T-cell (primary cell): Measurements from ENCODE around the gene GRID1. TPM values are rescaled to one million over a fixed set of nuclear protein-coding genes. Genes with fewer than 3 reads are reported as not detected.

Experiments
- ATAC-seq, 4 experiments: fragments of 200-7000 bp in 3 of 4; fragments of 150-1000 bp in 1 of 4; cut with Tn5 transposase; replicated peaks in 1 of 4; 1 replicate in 3 of 4; 2 replicates in 1 of 4; pipeline ENCODE4 v1.10.0; 2021; ENCODE audit warnings: moderate library complexity in 3 of 4, mild to moderate bottlenecking in 2 of 4, moderate number of reproducible peaks in 1 of 4
- CTCF ChIA-PET, 2 donors: fragments of 300-600 bp; sonication (Branson Sonifier 250); formaldehyde crosslinking; loops; one replicate each; lab custom pipeline; 2022; ENCODE audit warnings: antibody characterized with exemption in 2 of 2; lab: Charles Lee
- POLR2A ChIA-PET, 2 donors: fragments of 300-600 bp; sonication (Branson Sonifier 250); formaldehyde crosslinking; loops; one replicate each; lab custom pipeline; 2022; ENCODE audit warnings: antibody characterized with exemption in 2 of 2; lab: Charles Lee
- DNase-seq, 35 experiments: peaks; one replicate each; pipeline versions ENCODE4 v3.0.0 to v3.0.0-alpha.2; 2013 to 2023
- H3K27ac ChIP-seq: one replicate; pipeline ENCODE4 v1.5.1; 2013; ENCODE audit warnings: low read length
- H3K27me3 ChIP-seq, 2 experiments: replicated peaks in 1 of 2; 1 replicate in 1 of 2; 2 replicates in 1 of 2; pipeline versions ENCODE4 v1.6.1 to v1.7.0; 2013; ENCODE audit warnings: low read length in 1 of 2, mixed read lengths in 1 of 2; ENCODE audit not compliant: control insufficient read depth in 2 of 2, insufficient read depth in 2 of 2; ENCODE audit errors: extremely low read depth in 1 of 2
- H3K36me3 ChIP-seq, 2 donors: 1 replicate in 1 of 2; 2 replicates in 1 of 2; pipeline versions ENCODE4 v1.6.1 to v1.7.0; 2013; ENCODE audit warnings: low read length in 1 of 2; ENCODE audit not compliant: control insufficient read depth in 2 of 2, insufficient read depth in 1 of 2; ENCODE audit errors: extremely low read depth in 1 of 2
- H3K4me1 ChIP-seq, 2 experiments: 1 replicate in 1 of 2; 2 replicates in 1 of 2; pipeline versions ENCODE4 v1.6.1 to v1.7.0; 2013; ENCODE audit warnings: low read length in 2 of 2, mixed read lengths in 1 of 2; ENCODE audit not compliant: insufficient read depth in 2 of 2, control insufficient read depth in 1 of 2; ENCODE audit errors: extremely low read depth in 1 of 2
- H3K4me3 ChIP-seq, 2 donors: 1 replicate in 1 of 2; 2 replicates in 1 of 2; pipeline versions ENCODE4 v1.5.1 to v1.7.0; 2013; ENCODE audit warnings: mild to moderate bottlenecking in 2 of 2, low read length in 1 of 2, moderate library complexity in 1 of 2; ENCODE audit not compliant: control insufficient read depth in 1 of 2; ENCODE audit errors: extremely low read depth in 1 of 2
- H3K9me3 ChIP-seq: 2 replicates; pipeline ENCODE4 v1.7.0; 2013
- H3K27ac Mint-ChIP-seq, 2 donors: one replicate each; pipeline ENCODE4 v1.8.0; 2020 to 2021; ENCODE audit warnings: mild to moderate bottlenecking in 2 of 2, mixed read lengths in 2 of 2
- H3K27me3 Mint-ChIP-seq, 2 donors: one replicate each; pipeline ENCODE4 v1.8.0; 2021 to 2022; ENCODE audit warnings: mixed read lengths in 2 of 2
- H3K36me3 Mint-ChIP-seq: one replicate; pipeline ENCODE4 v1.8.0; 2021; ENCODE audit warnings: mixed read lengths
- H3K4me1 Mint-ChIP-seq, 3 donors: one replicate each; pipeline ENCODE4 v1.8.0; 2020 to 2022; ENCODE audit warnings: mixed read lengths in 3 of 3, mild to moderate bottlenecking in 1 of 3
- H3K4me3 Mint-ChIP-seq, 3 donors: one replicate each; pipeline ENCODE4 v1.8.0; 2020 to 2022; ENCODE audit warnings: mild to moderate bottlenecking in 3 of 3, mixed read lengths in 3 of 3, moderate library complexity in 3 of 3
- H3K9me3 Mint-ChIP-seq, 3 donors: one replicate each; pipeline ENCODE4 v1.8.0; 2020 to 2022; ENCODE audit warnings: mixed read lengths in 3 of 3
- WGBS: methylation state at CpG from one replicate; pipeline ENCODE4 v1.1.5; 2013; ENCODE audit warnings: missing lambda C conversion rate; ENCODE audit not compliant: insufficient coverage; 5-methylcytosine and 5-hydroxymethylcytosine counted together
- total RNA-seq, 35 experiments: library from RNA in 6 of 35; stranded (reverse) in 6 of 35; fragments of 120-200 nt in 1 of 35; gene quantifications; one replicate each; pipeline versions ENCODE4 v1.2.1 to v1.2.4 and lab custom pipeline; 2013 to 2026

GRID1 gene
- total RNA-seq, 5 donors from 2014 or later (not counting 1 experiment from before 2014, with no cell fraction given), result 0.68 TPM; not detected in 4

DNA sequence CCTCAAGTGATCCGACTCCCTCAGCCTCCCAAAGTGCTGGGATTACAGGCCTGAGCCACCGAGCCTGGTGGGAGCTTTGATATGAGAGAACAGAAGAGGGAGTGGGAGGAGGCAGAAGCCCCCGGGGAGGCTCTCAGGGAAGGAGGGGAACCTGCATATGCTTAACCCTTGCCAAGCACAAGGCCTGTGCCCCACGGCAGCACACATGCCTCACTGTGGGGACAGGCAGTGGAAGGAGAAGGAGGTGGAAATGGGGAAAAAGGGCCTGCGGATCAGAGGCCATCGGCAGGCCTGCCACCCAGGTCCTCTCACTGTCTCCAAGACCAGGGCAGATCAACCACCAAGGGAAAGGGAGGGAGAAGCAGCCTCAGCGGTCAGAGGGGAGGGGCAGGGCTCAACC lies 7.2 kb upstream of the GRID1 start:
- ChIA-PET POLR2A (no interaction called here), CTCF (interaction anchor here in 1 of 2 donors (0.6 kb wide), 1 partner anchor 68 kb away, joined by 4 read pairs; no protein-coding TSS in a partner anchor)
- Histone ChIP-seq H3K27ac (no peak overlapping the region), H3K4me3 (no peak overlapping the region), H3K4me1 (peaks cover 0 to 9% of the 10 kb centered on the region in 2 experiments), H3K36me3 (no peaks in the 10 kb centered on the region), H3K9me3 (no peaks in the 10 kb centered on the region), H3K27me3 (peaks cover 9 to 66% of the 10 kb centered on the region in 2 experiments)
- peaks cover 51 to 54% of the 10 kb centered on the region in 2 donors for H3K27me3 Mint-ChIP-seq
- H3K4me3 Mint-ChIP-seq, result no peak overlapping the region
- H3K27ac Mint-ChIP-seq, result no peak overlapping the region
- H3K4me1 Mint-ChIP-seq, result peaks cover 0 to 2% (median 0%) of the 10 kb centered on the region in 3 donors
- 50% methylated on average over 1 of the region's 7 CpGs for WGBS
- no peaks in the 10 kb centered on the region for H3K9me3 Mint-ChIP-seq
- DNase-seq, result no peak
- no peaks in the 10 kb centered on the region for H3K36me3 Mint-ChIP-seq
- no peak for ATAC-seq

GRCh38 chr10:86373251-86373650 lies 6.7 kb upstream of the GRID1 start:
- Mint-ChIP-seq H3K4me3 (no peak overlapping the region), H3K36me3 (no peaks in the 10 kb centered on the region), H3K4me1 (peaks cover 0 to 2% (median 0%) of the 10 kb centered on the region in 3 donors), H3K27ac (no peak overlapping the region), H3K27me3 (peaks cover 51 to 55% of the 10 kb centered on the region in 2 donors), H3K9me3 (no peaks in the 10 kb centered on the region)
- ATAC-seq (no peak), DNase-seq (no peak)
- ChIA-PET CTCF (interaction anchor here (0.6 to 1.0 kb wide), 2 partner anchors 68 to 1836 kb away, joined by 3 to 4 read pairs; no protein-coding TSS in a partner anchor), POLR2A (no interaction called here)
- Histone ChIP-seq H3K36me3 (no peaks in the 10 kb centered on the region), H3K27me3 (peaks cover 10 to 70% of the 10 kb centered on the region in 2 experiments), H3K9me3 (no peaks in the 10 kb centered on the region), H3K4me1 (peaks cover 0 to 9% of the 10 kb centered on the region in 2 experiments), H3K27ac (no peak overlapping the region), H3K4me3 (no peak overlapping the region)
- WGBS, result no CpG with 5 or more reads among the region's 3 CpGs

DNA sequence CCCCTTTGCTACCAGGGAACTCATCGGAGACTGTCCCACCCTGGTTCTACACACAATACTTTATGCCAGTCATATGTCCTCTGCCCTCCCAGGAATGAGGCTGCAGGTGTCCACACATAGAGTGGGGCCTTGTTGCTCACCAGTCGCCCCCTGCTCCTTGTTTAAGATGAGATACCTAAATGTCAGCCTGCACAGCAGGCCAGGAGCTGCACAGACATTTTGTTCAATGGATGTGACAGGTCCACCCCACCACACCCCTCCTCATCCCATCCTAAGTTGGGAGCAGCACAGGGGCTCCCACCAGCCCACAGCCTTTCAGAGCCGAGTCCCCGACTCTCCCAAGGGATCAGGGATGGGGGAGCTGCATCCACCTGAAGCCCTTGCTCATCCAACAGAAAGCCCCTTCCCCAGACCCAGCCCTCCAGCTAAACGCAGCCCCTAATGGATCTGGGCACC lies 6.2 kb upstream of the GRID1 start:
- DNase-seq, result no peak
- POLR2A ChIA-PET, result no interaction called here
- H3K4me3 ChIP-seq, result no peak overlapping the region
- H3K27me3 ChIP-seq, result peaks cover 14 to 72% of the 10 kb centered on the region in 2 experiments
- 100% methylated on average over 1 of the region's 5 CpGs for WGBS
- H3K27ac ChIP-seq, result no peak overlapping the region
- H3K9me3 Mint-ChIP-seq, result no peaks in the 10 kb centered on the region
- H3K27me3 Mint-ChIP-seq, result peaks cover 52 to 57% of the 10 kb centered on the region in 2 donors
- H3K36me3 ChIP-seq, result no peaks in the 10 kb centered on the region
- no peaks in the 10 kb centered on the region for H3K36me3 Mint-ChIP-seq
- no peaks in the 10 kb centered on the region for H3K9me3 ChIP-seq
- CTCF ChIA-PET, result interaction anchor here in 1 of 2 donors (1.0 kb wide), 1 partner anchor 1836 kb away, joined by 3 read pairs; no protein-coding TSS in a partner anchor
- no peak overlapping the region for H3K4me3 Mint-ChIP-seq
- peaks cover 0 to 9% of the 10 kb centered on the region in 2 experiments for H3K4me1 ChIP-seq
- no peak for ATAC-seq
- no peak overlapping the region for H3K27ac Mint-ChIP-seq
- peaks cover 3 to 5% (median 4%) of the 10 kb centered on the region in 3 donors for H3K4me1 Mint-ChIP-seq

- peaks cover 0 to 11% of the 10 kb centered on the region in 2 experiments for H3K4me1 ChIP-seq
- no peaks in the 10 kb centered on the region for H3K9me3 Mint-ChIP-seq
- POLR2A ChIA-PET, result no interaction called here
- H3K4me3 Mint-ChIP-seq, result no peak overlapping the region
- no peaks in the 10 kb centered on the region for H3K36me3 ChIP-seq
- no peak overlapping the region for H3K27ac ChIP-seq
- WGBS, result 77% methylated on average over 3 of the region's 7 CpGs
- H3K27me3 Mint-ChIP-seq, result peaks cover 55 to 62% of the 10 kb centered on the region in 2 donors
- CTCF ChIA-PET, result interaction anchor here in 1 of 2 donors (1.0 kb wide), 1 partner anchor 1835 kb away, joined by 3 read pairs; no protein-coding TSS in a partner anchor
- peaks cover 4 to 6% (median 5%) of the 10 kb centered on the region in 3 donors for H3K4me1 Mint-ChIP-seq
- H3K27me3 ChIP-seq, result peaks cover 18 to 72% of the 10 kb centered on the region in 2 experiments
- no peak overlapping the region for H3K27ac Mint-ChIP-seq
- no peaks in the 10 kb centered on the region for H3K36me3 Mint-ChIP-seq
- H3K4me3 ChIP-seq, result no peak overlapping the region
- DNase-seq (no peak), ATAC-seq (no peak)
- no peaks in the 10 kb centered on the region for H3K9me3 ChIP-seq
These were observed 5.7 kb upstream of the GRID1 start for GRCh38 chr10:86372119-86372783.

- no peak overlapping the region for H3K4me3 Mint-ChIP-seq
- no peaks in the 10 kb centered on the region for H3K9me3 Mint-ChIP-seq
- H3K4me1 Mint-ChIP-seq, result peaks cover 4 to 6% (median 5%) of the 10 kb centered on the region in 3 donors
- no peak overlapping the region for H3K27ac Mint-ChIP-seq
- peaks cover 55 to 63% of the 10 kb centered on the region in 2 donors for H3K27me3 Mint-ChIP-seq
- ChIA-PET CTCF (no interaction called here), POLR2A (no interaction called here)
- Histone ChIP-seq H3K27me3 (peaks cover 18 to 71% of the 10 kb centered on the region in 2 experiments), H3K4me3 (no peak overlapping the region), H3K4me1 (peaks cover 0 to 10% of the 10 kb centered on the region in 2 experiments), H3K27ac (no peak overlapping the region), H3K9me3 (no peaks in the 10 kb centered on the region), H3K36me3 (no peaks in the 10 kb centered on the region)
- WGBS, result 77% methylated on average over 4 of the region's 5 CpGs
- ATAC-seq (no peak), DNase-seq (no peak)
- no peaks in the 10 kb centered on the region for H3K36me3 Mint-ChIP-seq
These were observed 5.1 kb upstream of the GRID1 start for GRCh38 chr10:86371691-86372090.

DNA sequence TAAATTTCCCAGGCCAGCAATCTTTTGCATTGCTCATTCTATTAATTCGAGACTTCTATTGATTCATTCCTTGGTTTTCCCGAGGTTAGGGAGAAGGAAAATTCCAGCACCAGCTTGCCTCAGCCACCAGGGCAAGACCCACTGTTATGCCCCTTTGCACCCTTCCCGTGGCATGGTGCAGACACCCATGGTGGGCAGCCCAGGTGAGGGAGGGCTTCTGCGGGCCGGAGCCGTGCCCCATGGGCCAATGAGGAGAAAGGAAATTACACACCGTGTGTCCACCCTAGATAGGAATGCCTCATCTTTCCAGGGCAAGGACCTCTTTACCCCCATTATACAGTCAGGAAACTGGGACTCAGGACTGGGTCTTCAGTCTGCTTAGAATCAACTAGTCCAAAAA lies 4.5 kb upstream of the GRID1 start:
- ChIA-PET CTCF (no interaction called here), POLR2A (no interaction called here)
- Mint-ChIP-seq H3K4me1 (peaks cover 4 to 6% (median 5%) of the 10 kb centered on the region in 3 donors), H3K27me3 (peaks cover 55 to 57% of the 10 kb centered on the region in 2 donors), H3K9me3 (no peaks in the 10 kb centered on the region), H3K36me3 (no peaks in the 10 kb centered on the region), H3K27ac (no peak overlapping the region), H3K4me3 (no peak overlapping the region)
- DNase-seq, result no peak
- ATAC-seq, result no peak
- 88% methylated on average over 1 of the region's 7 CpGs for WGBS
- H3K27ac ChIP-seq, result no peak overlapping the region
- peaks cover 0 to 9% of the 10 kb centered on the region in 2 experiments for H3K4me1 ChIP-seq
- H3K4me3 ChIP-seq, result no peak overlapping the region
- no peaks in the 10 kb centered on the region for H3K9me3 ChIP-seq
- no peaks in the 10 kb centered on the region for H3K36me3 ChIP-seq
- peaks cover 17 to 65% of the 10 kb centered on the region in 2 experiments for H3K27me3 ChIP-seq
